WERI-Rb-1 (cell line): ENCODE measurements around the gene ZNF416.

ENCODE experiments used
- DNase-seq: peaks from one replicate; pipeline ENCODE4 v3.0.0-alpha.2; 2020
- H3K27ac ChIP-seq: fragments of 250-450 bp; sonication (Bioruptor Pico); 2 replicates; pipeline ENCODE4 v1.5.1; 2020; ENCODE audit warnings: mild to moderate bottlenecking, moderate library complexity
- H3K27me3 ChIP-seq: fragments of 250-450 bp; sonication (Bioruptor Pico); 2 replicates; pipeline ENCODE4 v1.5.1; 2021; ENCODE audit warnings: mild to moderate bottlenecking, low read depth, moderate library complexity; ENCODE audit not compliant: insufficient read depth, severe bottlenecking
- H3K36me3 ChIP-seq: fragments of 250-450 bp; sonication (Bioruptor Pico); 2 replicates; pipeline ENCODE4 v1.5.1; 2020; ENCODE audit warnings: mild to moderate bottlenecking, moderate library complexity
- H3K4me3 ChIP-seq: 2 replicates; pipeline ENCODE4 v1.5.1; 2011; ENCODE audit warnings: low read depth, mild to moderate bottlenecking, control low read depth, low read length
- H3K9me3 ChIP-seq: fragments of 250-450 bp; sonication (Bioruptor Pico); 2 replicates; pipeline ENCODE4 v1.5.1; 2021; ENCODE audit warnings: mild to moderate bottlenecking, moderate library complexity; ENCODE audit not compliant: severe bottlenecking
- TF ChIP-seq, protein P1 (sequence below): IDR thresholded peaks from 2 replicates; pipeline ENCODE4 v1.5.1; 2011; ENCODE audit warnings: low read depth, mild to moderate bottlenecking, control low read depth, inconsistent platforms, low read length

ZNF416 gene

GRCh38 chr19:57558525-57558924, 20.2 kb downstream of the ZNF416 start:
- TF ChIP-seq, protein P1, sequence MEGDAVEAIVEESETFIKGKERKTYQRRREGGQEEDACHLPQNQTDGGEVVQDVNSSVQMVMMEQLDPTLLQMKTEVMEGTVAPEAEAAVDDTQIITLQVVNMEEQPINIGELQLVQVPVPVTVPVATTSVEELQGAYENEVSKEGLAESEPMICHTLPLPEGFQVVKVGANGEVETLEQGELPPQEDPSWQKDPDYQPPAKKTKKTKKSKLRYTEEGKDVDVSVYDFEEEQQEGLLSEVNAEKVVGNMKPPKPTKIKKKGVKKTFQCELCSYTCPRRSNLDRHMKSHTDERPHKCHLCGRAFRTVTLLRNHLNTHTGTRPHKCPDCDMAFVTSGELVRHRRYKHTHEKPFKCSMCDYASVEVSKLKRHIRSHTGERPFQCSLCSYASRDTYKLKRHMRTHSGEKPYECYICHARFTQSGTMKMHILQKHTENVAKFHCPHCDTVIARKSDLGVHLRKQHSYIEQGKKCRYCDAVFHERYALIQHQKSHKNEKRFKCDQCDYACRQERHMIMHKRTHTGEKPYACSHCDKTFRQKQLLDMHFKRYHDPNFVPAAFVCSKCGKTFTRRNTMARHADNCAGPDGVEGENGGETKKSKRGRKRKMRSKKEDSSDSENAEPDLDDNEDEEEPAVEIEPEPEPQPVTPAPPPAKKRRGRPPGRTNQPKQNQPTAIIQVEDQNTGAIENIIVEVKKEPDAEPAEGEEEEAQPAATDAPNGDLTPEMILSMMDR: 0 out of 2 replicates have a peak, but pooled peaks have one; percentile 8
- Histone ChIP-seq H3K9me3 (peaks cover 12% of the 10 kb centered on the region), H3K27ac (no peak overlapping the region), H3K27me3 (no peaks in the 10 kb centered on the region), H3K4me3 (peak overlapping the region; percentile 95), H3K36me3 (peaks cover 18% of the 10 kb centered on the region)
- DNase-seq: peak; percentile 19

DNA sequence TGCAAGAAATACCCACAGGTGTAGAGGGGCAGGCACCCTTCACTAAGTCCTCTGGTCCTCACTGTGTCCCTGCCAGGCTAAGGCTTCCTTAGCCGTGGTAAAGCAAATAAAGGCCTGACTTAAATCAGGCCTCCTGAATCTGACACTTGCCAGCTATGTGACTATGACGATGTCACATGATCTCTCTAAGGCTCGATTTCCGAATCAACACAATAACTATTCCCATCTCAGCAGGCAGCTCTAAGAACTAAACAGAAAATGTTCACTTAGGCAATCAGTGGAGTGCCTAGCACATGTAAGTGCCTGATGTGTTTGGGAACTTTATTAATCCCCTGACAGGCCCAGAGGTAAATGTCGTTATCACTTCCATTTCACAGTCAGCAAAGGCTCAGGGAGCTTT, 21.1 kb downstream of the ZNF416 start:
- H3K9me3 ChIP-seq: peaks cover 5% of the 10 kb centered on the region
- DNase-seq: no peak
- no peaks in the 10 kb centered on the region for H3K27me3 ChIP-seq
- TF ChIP-seq, protein P1: no peak
- peaks cover 24% of the 10 kb centered on the region for H3K36me3 ChIP-seq
- no peak overlapping the region for H3K4me3 ChIP-seq
- no peak overlapping the region for H3K27ac ChIP-seq

GRCh38 chr19:57552432-57552831, 26.3 kb downstream of the ZNF416 start:
- H3K27me3 ChIP-seq: no peaks in the 10 kb centered on the region
- no peak overlapping the region for H3K4me3 ChIP-seq
- H3K36me3 ChIP-seq: peaks cover 52% of the 10 kb centered on the region
- H3K27ac ChIP-seq: no peak overlapping the region
- TF ChIP-seq, protein P1: 0 out of 2 replicates have a peak, but pooled peaks have one; percentile 2
- DNase-seq: no peak
- H3K9me3 ChIP-seq: no peaks in the 10 kb centered on the region

DNA sequence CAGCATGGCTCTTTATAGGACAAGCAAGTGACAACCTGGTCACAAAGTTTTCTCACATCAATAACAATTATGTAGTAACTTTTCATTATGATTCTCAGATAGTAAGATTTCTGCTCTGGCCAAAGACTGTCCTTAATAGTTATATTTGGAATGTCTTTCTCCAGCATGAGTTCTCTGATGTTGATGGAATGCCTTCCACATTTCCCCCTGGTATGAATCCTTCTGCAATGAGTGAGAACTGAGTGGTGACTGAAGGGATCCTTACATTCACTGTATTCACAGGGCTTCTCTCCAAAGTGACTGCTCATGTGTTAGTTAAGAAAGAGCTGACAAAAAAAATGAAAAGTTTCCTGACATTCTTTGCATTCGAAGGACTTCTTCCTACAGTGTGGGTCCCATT, 32.2 kb downstream of the ZNF416 start:
- TF ChIP-seq, protein P1: no peak
- no peak for DNase-seq
- Histone ChIP-seq H3K27me3 (no peaks in the 10 kb centered on the region), H3K36me3 (peaks cover 71% of the 10 kb centered on the region), H3K27ac (no peak overlapping the region), H3K4me3 (no peak overlapping the region), H3K9me3 (no peaks in the 10 kb centered on the region)

DNA sequence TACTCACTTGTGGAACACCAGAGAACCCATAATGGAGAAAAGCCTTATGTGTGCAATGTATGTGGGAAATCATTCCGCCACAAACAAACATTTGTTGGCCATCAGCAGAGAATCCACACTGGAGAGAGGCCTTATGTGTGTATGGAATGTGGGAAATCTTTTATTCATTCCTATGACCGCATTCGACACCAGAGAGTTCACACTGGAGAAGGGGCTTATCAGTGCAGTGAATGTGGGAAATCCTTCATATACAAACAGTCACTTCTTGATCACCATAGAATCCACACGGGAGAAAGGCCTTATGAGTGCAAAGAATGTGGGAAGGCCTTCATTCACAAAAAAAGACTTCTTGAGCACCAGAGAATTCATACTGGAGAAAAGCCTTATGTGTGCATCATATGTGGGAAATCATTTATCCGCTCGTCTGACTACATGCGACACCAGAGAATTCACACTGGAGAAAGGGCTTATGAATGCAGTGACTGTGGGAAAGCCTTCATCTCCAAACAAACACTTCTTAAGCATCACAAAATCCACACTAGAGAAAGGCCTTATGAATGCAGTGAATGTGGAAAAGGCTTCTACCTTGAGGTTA, 40.7 kb downstream of the ZNF416 start:
- Histone ChIP-seq H3K4me3 (no peak overlapping the region), H3K36me3 (peaks cover 74% of the 10 kb centered on the region), H3K27ac (no peak overlapping the region), H3K9me3 (peaks cover 18% of the 10 kb centered on the region), H3K27me3 (no peaks in the 10 kb centered on the region)
- no peak for DNase-seq
- TF ChIP-seq, protein P1: no peak
